Measurements from ENCODE around the gene PTPN1.
"Not testable (repeated sequence)": the region's sequence is repeated elsewhere in the genome, so short reads cannot be mapped to it uniquely, and the experiment has no call there.

PTPN1 gene

GRCh38 chr20:50560867-50561266 lies 50.7 kb downstream of the PTPN1 start:
- DNase-seq, result no peak

- DNase-seq, result no peak
Observed at GRCh38 chr20:50561379-50562078, 51.3 kb downstream of the PTPN1 start.

GRCh38 chr20:50562262-50562701 lies 52.1 kb downstream of the PTPN1 start:
- no peak for DNase-seq

GRCh38 chr20:50563133-50563944 lies 53.2 kb downstream of the PTPN1 start:
- no peak for DNase-seq

DNA sequence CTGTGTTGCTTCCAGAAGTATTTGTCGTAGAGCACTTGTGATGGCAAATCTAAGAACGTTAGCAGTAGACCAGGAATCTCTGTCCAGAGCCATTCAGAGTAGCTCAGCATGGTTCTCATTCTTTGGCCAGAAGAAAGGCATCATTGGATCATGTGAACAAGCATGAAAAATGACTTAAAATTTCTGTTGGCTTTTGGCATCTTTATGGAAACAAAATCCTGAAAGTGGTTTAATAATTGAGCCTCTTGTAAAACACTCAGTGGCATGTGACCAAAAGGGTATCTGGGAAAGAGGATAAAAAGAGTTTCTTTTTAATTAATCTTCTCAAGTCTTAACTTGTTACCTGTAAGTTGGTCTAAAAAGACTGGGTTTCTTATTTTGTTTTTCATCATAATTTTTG lies 55.2 kb downstream of the PTPN1 start:
- no peak for DNase-seq

DNA sequence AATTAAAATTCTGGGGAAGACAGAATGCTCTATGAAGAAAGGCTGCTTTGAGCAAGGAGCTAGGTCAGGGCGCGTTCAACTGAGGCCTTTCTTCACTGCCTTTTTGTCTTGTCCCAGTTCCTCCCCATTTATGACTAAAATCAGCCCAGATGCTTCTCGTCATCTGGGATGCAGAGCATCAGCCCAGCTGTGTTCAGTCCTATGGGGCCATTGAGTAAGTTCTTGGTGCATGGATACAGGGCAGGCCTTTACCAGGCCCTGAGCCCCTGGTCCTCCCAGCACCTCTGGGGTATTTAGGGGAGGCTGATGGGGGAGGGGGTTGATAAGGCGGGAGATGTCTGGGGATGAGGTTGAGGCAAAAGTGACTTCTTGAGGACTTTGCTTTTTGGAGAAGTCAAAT lies 55.7 kb downstream of the PTPN1 start:
- no peak for DNase-seq

- no peak for DNase-seq
Observed at GRCh38 chr20:50567860-50568548, 57.8 kb downstream of the PTPN1 start.

DNA sequence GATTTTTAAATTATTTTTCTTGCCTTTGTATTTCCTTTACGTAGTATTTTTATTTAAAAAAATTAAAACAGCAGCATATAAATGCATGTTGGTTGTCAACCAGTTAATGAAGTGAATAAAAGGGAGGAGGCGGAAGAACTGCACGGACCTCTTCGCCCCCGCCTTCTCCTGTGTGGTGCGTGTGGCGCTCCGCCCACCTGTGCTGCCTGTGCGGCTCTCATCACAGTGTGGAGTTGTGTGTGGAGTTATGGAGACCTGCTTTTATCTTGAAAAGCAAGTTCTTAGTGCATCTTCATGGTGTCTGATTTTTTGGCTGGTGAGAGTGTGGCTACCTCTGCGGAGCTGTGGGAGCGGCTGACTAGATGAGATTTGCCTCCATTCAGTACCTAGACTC lies 58.4 kb downstream of the PTPN1 start:
- DNase-seq, result no peak

DNA sequence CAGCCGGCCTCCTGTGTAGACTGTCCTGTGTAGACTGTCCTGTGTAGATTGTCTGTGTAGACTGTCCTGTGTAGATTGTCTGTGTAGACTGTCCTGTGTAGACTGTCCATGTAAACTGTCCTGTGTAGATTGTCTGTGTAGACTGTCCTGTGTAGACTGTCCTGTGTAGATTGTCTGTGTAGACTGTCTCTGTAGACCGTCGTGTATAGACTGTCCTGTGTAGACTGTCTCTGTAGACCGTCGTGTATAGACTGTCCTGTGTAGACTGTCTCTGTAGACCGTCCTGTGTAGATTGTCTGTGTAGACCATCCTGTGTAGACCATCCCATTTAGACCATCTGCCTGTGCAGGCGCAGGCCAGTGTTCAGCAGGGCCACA lies 59.3 kb downstream of the PTPN1 start:
- not testable (repeated sequence) for DNase-seq

DNA sequence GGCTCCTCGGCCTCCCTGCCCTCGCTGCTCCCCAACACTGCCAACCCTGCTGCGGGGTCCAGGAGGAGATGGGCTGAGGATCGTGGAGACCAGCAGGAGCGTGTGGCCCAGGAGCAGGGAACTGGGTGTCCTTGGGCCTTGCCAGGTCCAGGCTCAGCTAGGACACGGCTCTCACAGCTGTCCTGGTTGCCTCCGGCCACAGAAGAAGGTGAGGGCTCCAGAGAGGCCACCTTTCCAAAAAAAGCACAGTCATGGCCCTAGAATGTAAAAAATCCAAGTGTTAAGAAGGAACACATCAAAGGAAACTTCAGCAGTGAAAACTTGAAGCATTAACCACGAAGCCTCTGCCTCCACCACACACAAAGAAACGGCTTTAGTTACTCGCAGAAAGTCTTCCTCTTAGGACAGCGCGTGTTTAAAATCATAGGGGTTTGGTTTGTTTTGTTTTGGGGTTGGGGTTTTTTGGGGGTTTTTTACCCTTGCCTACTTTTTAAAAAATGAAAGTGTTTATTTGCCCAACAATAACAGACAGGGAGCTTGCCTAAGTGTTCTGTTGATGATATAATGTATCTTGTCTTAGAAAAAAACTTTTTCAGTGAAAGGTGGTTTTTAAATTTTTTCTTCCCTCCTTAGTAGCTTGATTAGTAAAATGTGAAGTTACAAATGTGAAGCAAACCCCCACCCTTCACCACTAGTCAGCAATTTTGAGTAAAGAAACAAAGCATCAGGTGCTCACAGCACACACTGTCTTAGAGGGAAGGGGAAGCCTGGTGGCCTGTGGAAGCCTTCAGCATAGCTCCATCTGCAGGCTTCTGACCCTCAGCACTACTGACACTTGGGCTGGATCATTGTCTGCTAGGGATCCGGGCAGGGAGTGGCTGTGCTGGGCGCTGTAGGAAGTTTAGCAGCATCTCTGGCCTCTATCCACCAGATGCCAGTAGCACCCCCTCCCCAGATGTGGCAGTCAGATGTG lies 60.0 kb downstream of the PTPN1 start:
- no peak for DNase-seq

GRCh38 chr20:50571466-50571865 lies 61.3 kb downstream of the PTPN1 start:
- no peak for DNase-seq

- no peak for DNase-seq
Observed at GRCh38 chr20:50572938-50573777, 63.0 kb downstream of the PTPN1 start.

DNA sequence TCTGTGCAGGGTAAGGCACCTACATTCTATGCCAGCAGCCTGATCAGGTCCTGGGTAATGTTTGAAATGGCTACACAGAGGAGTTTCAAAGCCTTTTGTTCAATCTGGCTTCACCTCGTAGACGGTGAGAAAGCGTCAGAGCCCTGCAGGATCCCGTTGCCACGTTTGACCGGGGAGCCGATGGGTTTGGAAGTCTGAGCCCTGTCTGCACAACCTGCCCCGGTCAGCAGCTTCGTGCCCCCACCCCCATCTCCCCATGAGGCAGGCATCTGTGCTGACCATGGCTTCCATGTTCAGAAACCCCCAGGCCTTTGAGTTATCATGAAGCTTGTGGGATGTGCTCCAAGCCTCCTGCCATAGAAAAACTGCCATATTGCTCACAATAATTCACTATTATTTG lies 63.9 kb downstream of the PTPN1 start:
- DNase-seq, result no peak

- no peak for DNase-seq
Observed at GRCh38 chr20:50574586-50574985, 64.4 kb downstream of the PTPN1 start.

DNA sequence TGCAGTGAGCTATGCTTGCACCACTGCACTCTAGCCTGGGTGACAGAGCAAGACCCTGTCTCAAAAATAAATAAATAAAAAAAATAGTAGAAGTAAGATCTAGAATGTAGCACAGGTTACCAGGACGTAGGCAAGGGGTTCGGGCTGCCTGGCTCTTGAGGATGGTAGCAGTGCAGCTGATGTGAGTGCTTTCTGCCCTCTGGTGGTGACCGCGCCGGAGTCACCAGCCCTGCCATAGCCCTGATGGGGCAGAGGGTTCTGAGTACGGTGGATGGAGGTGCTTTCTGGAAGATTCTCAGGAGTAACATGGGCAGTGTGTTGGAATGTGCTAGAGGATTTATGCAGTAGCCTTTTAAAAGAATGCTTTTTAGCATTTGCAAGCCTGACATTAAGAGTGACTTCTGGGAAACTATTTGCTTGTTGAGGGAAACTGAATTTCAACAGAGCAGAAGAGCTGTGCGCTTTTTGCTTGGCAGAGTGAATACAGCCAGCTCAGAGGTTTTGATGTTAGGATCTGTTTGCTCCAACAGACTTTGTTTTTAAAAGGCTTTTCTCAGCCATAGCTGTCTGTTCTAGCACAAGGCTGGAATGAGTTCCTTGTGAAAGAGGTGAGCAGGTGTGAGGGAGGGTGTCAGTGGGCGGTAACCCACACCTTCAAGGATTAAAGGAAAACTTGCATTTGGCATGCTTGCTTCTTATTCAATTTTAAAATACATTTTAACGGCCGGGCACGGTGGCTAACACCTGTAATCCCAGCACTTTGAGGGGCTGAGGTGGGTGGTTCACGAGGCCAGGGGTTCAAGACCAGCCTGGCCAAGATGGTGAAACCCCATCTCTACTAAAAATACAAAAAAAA lies 65.9 kb downstream of the PTPN1 start:
- no peak for DNase-seq

DNA sequence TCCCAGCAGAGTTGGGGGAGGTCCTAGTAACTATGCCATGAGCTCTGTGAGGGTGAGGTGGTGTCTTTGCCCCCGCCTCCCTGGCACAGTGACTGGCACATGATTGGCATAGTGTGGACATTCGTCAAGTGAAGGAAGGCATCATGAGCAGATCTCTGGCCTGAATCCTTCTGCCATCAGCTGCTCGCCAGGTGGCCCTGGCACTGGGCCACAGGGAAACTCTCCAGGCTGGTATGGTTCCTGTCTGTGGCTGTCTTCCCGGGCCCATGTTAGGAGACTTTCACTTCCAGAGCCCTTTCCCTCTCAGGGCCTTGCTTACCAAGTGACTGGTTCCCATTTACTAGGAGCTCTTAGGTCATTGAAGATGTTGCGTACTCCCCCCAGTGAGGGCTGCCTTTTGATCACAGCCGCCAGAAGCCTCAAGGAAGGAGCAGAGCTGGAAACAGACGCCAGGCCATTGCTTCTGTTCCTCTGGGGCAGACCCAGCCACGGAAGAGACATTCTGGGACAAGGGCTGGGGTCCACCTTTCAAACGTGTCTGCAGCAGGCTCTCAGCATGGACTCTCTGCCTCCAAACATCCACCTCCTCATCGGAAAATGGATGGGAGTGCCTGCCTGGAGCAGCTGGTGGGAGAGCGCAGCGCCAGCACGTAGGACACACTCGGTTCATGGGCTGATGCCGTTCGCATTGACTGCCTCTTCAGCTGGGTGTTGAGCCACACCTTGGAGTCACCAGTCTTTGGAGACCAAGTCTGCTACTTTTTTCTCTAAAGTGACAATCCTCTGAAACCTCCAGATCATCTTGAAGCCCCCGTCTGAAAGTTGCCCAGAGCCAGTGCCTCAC lies 67.2 kb downstream of the PTPN1 start:
- DNase-seq, result no peak

GRCh38 chr20:50578061-50578777 lies 68.0 kb downstream of the PTPN1 start:
- no peak for DNase-seq

DNA sequence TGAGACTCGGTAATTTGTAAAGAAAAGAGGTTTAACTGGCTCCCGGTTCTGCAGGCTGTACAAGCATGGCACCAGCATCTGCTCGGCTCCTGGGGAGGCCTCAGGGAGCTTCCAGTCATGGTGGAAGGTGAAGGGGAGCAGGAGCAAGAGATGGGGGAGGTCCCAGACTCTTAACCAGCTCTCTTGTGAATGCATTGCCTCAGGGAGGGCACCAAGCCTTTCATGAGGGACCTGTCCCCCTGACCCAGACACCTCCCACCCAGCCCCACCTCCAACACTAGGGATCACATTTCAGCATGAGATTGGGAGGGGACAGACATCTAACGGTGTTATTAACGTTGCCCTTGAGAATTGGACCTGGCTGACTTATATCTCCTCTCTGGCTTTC lies 68.6 kb downstream of the PTPN1 start:
- no peak for DNase-seq

DNA sequence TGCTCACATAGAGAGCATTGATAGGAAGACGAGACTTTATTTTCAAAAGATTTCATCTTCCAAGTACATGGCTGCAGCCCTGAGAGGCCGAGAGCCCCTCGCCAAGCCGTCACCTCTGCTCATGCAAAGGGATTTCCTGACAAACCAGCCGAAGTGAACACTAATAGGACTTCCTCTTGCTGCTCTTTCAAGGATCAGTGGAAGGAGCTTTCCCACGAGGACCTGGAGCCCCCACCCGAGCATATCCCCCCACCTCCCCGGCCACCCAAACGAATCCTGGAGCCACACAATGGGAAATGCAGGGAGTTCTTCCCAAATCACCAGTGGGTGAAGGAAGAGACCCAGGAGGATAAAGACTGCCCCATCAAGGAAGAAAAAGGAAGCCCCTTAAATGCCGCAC lies 69.3 kb downstream of the PTPN1 start:
- no peak for DNase-seq
